SK-N-MC (cell line): ENCODE results near the gene RTN3.

Source experiments
- EZH2 ChIP-seq: fragments of 200-600 bp; sonication (generic); IDR thresholded peaks from one replicate; pipeline ENCODE4 v1.6.1; 2017; ENCODE audit warnings: antibody characterized with exemption
- FOXP2 ChIP-seq: optimal IDR thresholded peaks from 2 replicates; pipeline ENCODE3; 2011; ENCODE audit warnings: mild to moderate bottlenecking, moderate library complexity; ENCODE audit not compliant: insufficient read depth; ENCODE audit errors: extremely low read length, control extremely low read depth
- POLR2AphosphoS5 ChIP-seq: IDR thresholded peaks from 2 replicates; pipeline ENCODE4 v1.6.1; 2012; ENCODE audit warnings: mild to moderate bottlenecking, low read depth, low read length, borderline replicate concordance

DNA sequence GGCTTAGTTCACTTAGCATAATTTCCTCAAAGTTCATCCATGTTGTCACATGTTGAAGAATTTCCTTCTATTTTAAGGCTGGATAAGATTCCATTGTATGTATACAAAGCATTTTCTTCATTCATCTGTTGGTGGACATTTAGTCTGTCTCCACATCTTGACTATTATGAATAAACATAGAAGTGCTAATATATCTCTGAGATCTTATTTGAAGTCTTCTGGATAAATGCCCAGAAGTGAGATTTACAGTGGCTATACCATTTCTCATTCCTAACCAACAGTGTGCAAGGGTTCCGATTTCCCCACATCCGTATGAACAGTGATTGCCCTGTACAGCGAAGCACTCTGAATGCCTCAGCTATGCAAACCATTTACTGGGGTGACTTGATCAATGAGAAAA, 93.9 kb downstream of the RTN3 start:
- TF ChIP-seq EZH2 (no peak), POLR2AphosphoS5 (no peak), FOXP2 (no peak)
